ENCODE data around the gene SFR1.

GRCh38 chr10:104096692-104097091 is 25.3 kb upstream of the SFR1 start:
- TF ChIP-seq, protein P1, sequence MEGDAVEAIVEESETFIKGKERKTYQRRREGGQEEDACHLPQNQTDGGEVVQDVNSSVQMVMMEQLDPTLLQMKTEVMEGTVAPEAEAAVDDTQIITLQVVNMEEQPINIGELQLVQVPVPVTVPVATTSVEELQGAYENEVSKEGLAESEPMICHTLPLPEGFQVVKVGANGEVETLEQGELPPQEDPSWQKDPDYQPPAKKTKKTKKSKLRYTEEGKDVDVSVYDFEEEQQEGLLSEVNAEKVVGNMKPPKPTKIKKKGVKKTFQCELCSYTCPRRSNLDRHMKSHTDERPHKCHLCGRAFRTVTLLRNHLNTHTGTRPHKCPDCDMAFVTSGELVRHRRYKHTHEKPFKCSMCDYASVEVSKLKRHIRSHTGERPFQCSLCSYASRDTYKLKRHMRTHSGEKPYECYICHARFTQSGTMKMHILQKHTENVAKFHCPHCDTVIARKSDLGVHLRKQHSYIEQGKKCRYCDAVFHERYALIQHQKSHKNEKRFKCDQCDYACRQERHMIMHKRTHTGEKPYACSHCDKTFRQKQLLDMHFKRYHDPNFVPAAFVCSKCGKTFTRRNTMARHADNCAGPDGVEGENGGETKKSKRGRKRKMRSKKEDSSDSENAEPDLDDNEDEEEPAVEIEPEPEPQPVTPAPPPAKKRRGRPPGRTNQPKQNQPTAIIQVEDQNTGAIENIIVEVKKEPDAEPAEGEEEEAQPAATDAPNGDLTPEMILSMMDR (IDR thresholded peaks at IDR 0.05; ENCODE audit: low read length) = no peak
- TF ChIP-seq EZH2 (IDR thresholded peaks at IDR 0.05; ENCODE audit: borderline replicate concordance, low read length) = no peak
